Midbrain (tissue), 1 donor: ENCODE results near the gene RAB27B.

ENCODE experiments used
- DNase-seq: peaks from one replicate; lab custom pipeline; 2025; lab: John Stamatoyannopoulos, UW

The RAB27B gene

GRCh38 chr18:54910161-54910919 is 82.1 kb downstream of the RAB27B start:
- DNase-seq, result no peak

GRCh38 chr18:54911551-54911950 is 83.3 kb downstream of the RAB27B start:
- DNase-seq, result no peak

GRCh38 chr18:54914816-54915215 is 86.5 kb downstream of the RAB27B start:
- DNase-seq, result no peak

GRCh38 chr18:54916507-54916906 is 88.2 kb downstream of the RAB27B start:
- DNase-seq, result no peak

GRCh38 chr18:54918060-54918459 is 89.8 kb downstream of the RAB27B start:
- no peak for DNase-seq

GRCh38 chr18:54919412-54919811 is 91.1 kb downstream of the RAB27B start:
- no peak for DNase-seq

GRCh38 chr18:54923339-54923956 is 95.2 kb downstream of the RAB27B start:
- no peak for DNase-seq

GRCh38 chr18:54924948-54925347 is 96.7 kb downstream of the RAB27B start:
- DNase-seq, result no peak

GRCh38 chr18:54926593-54927325 is 98.5 kb downstream of the RAB27B start:
- no peak for DNase-seq

- DNase-seq, result no peak
These were observed 100.0 kb downstream of the RAB27B start for GRCh38 chr18:54928236-54928635.

- no peak for DNase-seq
These were observed 102.9 kb downstream of the RAB27B start for GRCh38 chr18:54931152-54931551.

GRCh38 chr18:54932472-54932871 is 104.2 kb downstream of the RAB27B start:
- DNase-seq, result no peak

- no peak for DNase-seq
These were observed 110.2 kb downstream of the RAB27B start for GRCh38 chr18:54938506-54938905.

GRCh38 chr18:54939361-54939917 is 111.2 kb downstream of the RAB27B start:
- no peak for DNase-seq

GRCh38 chr18:54942144-54942543 is 113.9 kb downstream of the RAB27B start:
- DNase-seq, result no peak

GRCh38 chr18:54942569-54942968 is 114.3 kb downstream of the RAB27B start:
- DNase-seq, result no peak
